Glutamatergic neuron (in vitro differentiated cells): Measurements from ENCODE around the gene SPRTN. TPM values are rescaled to one million over a fixed set of nuclear protein-coding genes. Genes with fewer than 3 reads are reported as not detected.
A peak's percentile ranks its signal among the peaks of the same experiment; 100 is the strongest.

ENCODE experiments used
- DNase-seq: peaks from one replicate; pipeline ENCODE4 v3.0.0; 2022
- H3K27ac Mint-ChIP-seq: one replicate; pipeline ENCODE4 v1.8.0; 2020; ENCODE audit warnings: mild to moderate bottlenecking, mixed read lengths, inconsistent platforms; ENCODE audit not compliant: unreplicated experiment
- H3K27me3 Mint-ChIP-seq: one replicate; pipeline ENCODE4 v1.8.0; 2020; ENCODE audit warnings: mild to moderate bottlenecking, moderate library complexity, mixed read lengths, inconsistent platforms; ENCODE audit not compliant: unreplicated experiment
- H3K36me3 Mint-ChIP-seq: one replicate; pipeline ENCODE4 v1.8.0; 2020; ENCODE audit warnings: mild to moderate bottlenecking, mixed read lengths, inconsistent platforms; ENCODE audit not compliant: unreplicated experiment
- H3K4me1 Mint-ChIP-seq: one replicate; pipeline ENCODE4 v1.8.0; 2020; ENCODE audit warnings: mild to moderate bottlenecking, low read depth, mixed read lengths, inconsistent platforms; ENCODE audit not compliant: unreplicated experiment
- H3K4me3 Mint-ChIP-seq: one replicate; pipeline ENCODE4 v1.8.0; 2020; ENCODE audit warnings: mild to moderate bottlenecking, mixed read lengths, inconsistent platforms; ENCODE audit not compliant: unreplicated experiment
- H3K9me3 Mint-ChIP-seq: one replicate; pipeline ENCODE4 v1.8.0; 2020; ENCODE audit warnings: mild to moderate bottlenecking, moderate library complexity, mixed read lengths, inconsistent platforms; ENCODE audit not compliant: unreplicated experiment
- total RNA-seq: library from RNA; stranded (reverse); fragmentation: NEBNext Ultra II Directional; extraction: Animal tissue kit (Norgen Biotek cat#: 25700); gene quantifications from one replicate; pipeline ENCODE4 v1.2.1, GENCODE V29; 2021; ENCODE audit not compliant: unreplicated experiment
- TF ChIP-seq, protein P1 (sequence below): fragments of 200-600 bp; sonication (generic); IDR thresholded peaks from one replicate; pipeline ENCODE4 v1.5.0; 2021; ENCODE audit not compliant: partially characterized antibody, unreplicated experiment

Gene SPRTN
- total RNA-seq, 1 donor from 2014 or later: 21.4 TPM

GRCh38 chr1:231334952-231335351 is 3.1 kb upstream of the SPRTN start:
- peak overlapping the region; percentile 69 for H3K4me3 Mint-ChIP-seq

GRCh38 chr1:231335663-231336602 is 2.2 kb upstream of the SPRTN start:
- Mint-ChIP-seq H3K4me1 (peaks cover 33% of the 10 kb centered on the region), H3K9me3 (peaks cover 19% of the 10 kb centered on the region), H3K27me3 (peaks cover 11% of the 10 kb centered on the region), H3K36me3 (peaks cover 4% of the 10 kb centered on the region), H3K4me3 (peak overlapping the region; percentile 95), H3K27ac (peak overlapping the region; percentile 87)
- DNase-seq: no peak
- TF ChIP-seq, protein P1, sequence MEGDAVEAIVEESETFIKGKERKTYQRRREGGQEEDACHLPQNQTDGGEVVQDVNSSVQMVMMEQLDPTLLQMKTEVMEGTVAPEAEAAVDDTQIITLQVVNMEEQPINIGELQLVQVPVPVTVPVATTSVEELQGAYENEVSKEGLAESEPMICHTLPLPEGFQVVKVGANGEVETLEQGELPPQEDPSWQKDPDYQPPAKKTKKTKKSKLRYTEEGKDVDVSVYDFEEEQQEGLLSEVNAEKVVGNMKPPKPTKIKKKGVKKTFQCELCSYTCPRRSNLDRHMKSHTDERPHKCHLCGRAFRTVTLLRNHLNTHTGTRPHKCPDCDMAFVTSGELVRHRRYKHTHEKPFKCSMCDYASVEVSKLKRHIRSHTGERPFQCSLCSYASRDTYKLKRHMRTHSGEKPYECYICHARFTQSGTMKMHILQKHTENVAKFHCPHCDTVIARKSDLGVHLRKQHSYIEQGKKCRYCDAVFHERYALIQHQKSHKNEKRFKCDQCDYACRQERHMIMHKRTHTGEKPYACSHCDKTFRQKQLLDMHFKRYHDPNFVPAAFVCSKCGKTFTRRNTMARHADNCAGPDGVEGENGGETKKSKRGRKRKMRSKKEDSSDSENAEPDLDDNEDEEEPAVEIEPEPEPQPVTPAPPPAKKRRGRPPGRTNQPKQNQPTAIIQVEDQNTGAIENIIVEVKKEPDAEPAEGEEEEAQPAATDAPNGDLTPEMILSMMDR: no peak

More at GRCh38 chr1:231334952-231335351, 3.1 kb upstream of the SPRTN start:
- peaks cover 4% of the 10 kb centered on the region for H3K36me3 Mint-ChIP-seq
- TF ChIP-seq, protein P1: no peak
- peaks cover 11% of the 10 kb centered on the region for H3K27me3 Mint-ChIP-seq
- H3K4me1 Mint-ChIP-seq: peaks cover 33% of the 10 kb centered on the region
- DNase-seq: no peak
- H3K9me3 Mint-ChIP-seq: peaks cover 19% of the 10 kb centered on the region
- H3K27ac Mint-ChIP-seq: no peak overlapping the region

DNA sequence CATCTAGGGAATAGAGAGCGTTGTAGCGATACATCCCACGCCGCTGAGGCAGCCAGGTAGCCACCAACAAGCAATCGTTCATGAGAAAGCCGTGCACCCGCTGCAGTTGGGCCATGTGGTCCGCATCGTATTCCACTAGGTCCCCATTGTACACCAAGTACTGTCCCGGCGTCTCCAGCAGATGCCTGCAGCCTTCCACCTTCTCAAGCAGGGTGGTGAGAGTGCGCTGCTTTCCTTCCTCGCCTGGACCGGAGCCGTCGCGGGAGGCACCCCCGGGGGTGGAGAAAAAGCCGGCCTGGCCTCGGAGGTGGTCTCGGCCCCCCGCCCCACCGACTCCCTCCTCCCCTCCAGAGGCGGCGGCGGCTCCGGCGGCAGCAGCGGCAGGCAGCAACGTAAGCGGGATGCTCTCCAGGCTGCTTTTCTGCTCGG is 1.0 kb upstream of the SPRTN start:
- Mint-ChIP-seq H3K4me3 (peak overlapping the region; percentile 95), H3K36me3 (peaks cover 4% of the 10 kb centered on the region), H3K27me3 (peaks cover 11% of the 10 kb centered on the region), H3K4me1 (peaks cover 33% of the 10 kb centered on the region), H3K9me3 (peaks cover 19% of the 10 kb centered on the region), H3K27ac (peak overlapping the region; percentile 97)
- TF ChIP-seq, protein P1: no peak
- peak; percentile 71 for DNase-seq

DNA sequence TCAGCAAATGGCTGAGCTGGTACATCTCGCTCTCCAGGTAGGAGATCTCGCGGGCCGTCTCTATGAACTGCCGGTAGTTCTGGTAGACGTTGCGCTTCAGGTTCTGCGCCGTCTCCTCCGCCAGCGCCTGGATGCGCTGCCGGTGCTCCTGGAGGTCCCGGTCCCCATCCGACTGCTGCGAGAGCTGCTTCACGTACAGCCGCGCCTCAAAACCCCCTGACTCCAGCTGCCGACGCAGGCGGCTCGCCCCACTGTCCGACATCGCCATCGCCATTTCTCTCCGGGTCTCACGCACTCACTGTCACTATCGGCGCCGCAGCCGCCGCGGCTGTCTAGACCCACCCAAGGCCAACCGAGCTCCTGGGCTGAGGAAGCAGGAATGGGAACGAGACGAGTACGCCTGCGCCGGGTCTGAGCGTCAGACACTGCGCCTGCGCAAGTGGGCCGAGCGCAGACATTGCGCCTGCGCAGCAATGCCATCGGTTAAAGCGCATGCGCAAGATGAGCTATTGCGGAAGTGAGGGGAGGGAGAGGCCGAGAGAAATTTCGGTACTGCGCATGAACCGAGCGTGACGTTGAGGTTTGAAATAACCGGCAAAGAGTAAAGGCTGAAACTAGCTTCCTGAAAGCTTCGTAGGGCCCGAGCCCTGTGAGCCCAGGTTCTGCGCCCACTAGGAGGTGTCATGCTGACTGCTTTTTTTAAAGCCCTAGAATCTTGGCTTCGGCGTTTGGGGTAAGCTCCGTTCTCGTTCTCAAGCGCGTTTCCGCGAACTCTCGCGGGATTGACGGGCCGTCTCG is 422 bp upstream of the SPRTN start, which contains the start of gene EXOC8:
Gene EXOC8 (minus strand): TSS at position 381 of the 798 bp plus-strand sequence. CDS start 107 bp downstream, at position 274.
- peak; percentile 96 for DNase-seq
- TF ChIP-seq, protein P1: no peak
- peaks cover 11% of the 10 kb centered on the region for H3K27me3 Mint-ChIP-seq
- H3K4me1 Mint-ChIP-seq: peaks cover 32% of the 10 kb centered on the region
- H3K27ac Mint-ChIP-seq: peak within 1 kb of the TSS; percentile 97
- peak within 1 kb of the TSS; percentile 95 for H3K4me3 Mint-ChIP-seq
- peaks cover 4% of the 10 kb centered on the region for H3K36me3 Mint-ChIP-seq
- peaks cover 19% of the 10 kb centered on the region for H3K9me3 Mint-ChIP-seq
